HG03097 (cell line): ENCODE data around the gene PSTPIP1.
"Not testable (repeated sequence)": the region's sequence is repeated elsewhere in the genome, so short reads cannot be mapped to it uniquely, and the experiment has no call there.

ENCODE experiments used
- ATAC-seq: cut with Tn5 transposase; IDR thresholded peaks from one replicate; pipeline ENCODE4 v1.9.1; 2021; ENCODE audit not compliant: unreplicated experiment, low FRiP score

PSTPIP1 gene

GRCh38 chr15:76994971-76995945 lies at the start of gene PSTPIP1:
TSS of gene PSTPIP1 (plus strand) at chr15:76995126. CDS start at chr15:76995574, 448 bp downstream.
- no peak for ATAC-seq

- no peak for ATAC-seq
Observed at GRCh38 chr15:76945494-76946093, 49.3 kb upstream of the PSTPIP1 start.

- ATAC-seq, result no peak
Observed at GRCh38 chr15:76947454-76947853, 47.5 kb upstream of the PSTPIP1 start.

- no peak for ATAC-seq
Observed at GRCh38 chr15:76951220-76951619, 43.7 kb upstream of the PSTPIP1 start.

- no peak for ATAC-seq
Observed at GRCh38 chr15:76953913-76954312, 41.0 kb upstream of the PSTPIP1 start.

GRCh38 chr15:76954744-76955143 lies 40.2 kb upstream of the PSTPIP1 start:
- no peak for ATAC-seq

- no peak for ATAC-seq
Observed at GRCh38 chr15:76961268-76962011, 33.5 kb upstream of the PSTPIP1 start.

GRCh38 chr15:76962337-76963013 lies 32.5 kb upstream of the PSTPIP1 start:
- ATAC-seq, result no peak

GRCh38 chr15:76963596-76963995 lies 31.3 kb upstream of the PSTPIP1 start:
- ATAC-seq, result no peak

- no peak for ATAC-seq
Observed at GRCh38 chr15:76964157-76964556, 30.8 kb upstream of the PSTPIP1 start.

- ATAC-seq, result not testable (repeated sequence)
Observed at GRCh38 chr15:76966051-76966450, 28.9 kb upstream of the PSTPIP1 start.

GRCh38 chr15:76967067-76967466 lies 27.9 kb upstream of the PSTPIP1 start:
- no peak for ATAC-seq

- ATAC-seq, result no peak
Observed at GRCh38 chr15:76968306-76968705, 26.6 kb upstream of the PSTPIP1 start.

- ATAC-seq, result no peak
Observed at GRCh38 chr15:76972389-76973361, 22.3 kb upstream of the PSTPIP1 start.

GRCh38 chr15:76973362-76973743 lies 21.6 kb upstream of the PSTPIP1 start:
- ATAC-seq, result no peak

GRCh38 chr15:76973906-76974305 lies 21.0 kb upstream of the PSTPIP1 start:
- no peak for ATAC-seq

GRCh38 chr15:76974456-76975036 lies 20.4 kb upstream of the PSTPIP1 start:
- ATAC-seq, result no peak

- no peak for ATAC-seq
Observed at GRCh38 chr15:76976141-76976540, 18.8 kb upstream of the PSTPIP1 start.
